Activated CD4-positive, alpha-beta T cell treated with anti-CD3 and anti-CD28 coated beads, Interleukin-2, Interleukin-6, amounts not matched to agents 100 ng/mL and 50 ng/mL, durations not matched to agents 16 hours and 8 hours (primary cell): Measurements from ENCODE around the gene EFL1.
"Not testable (repeated sequence)": the region's sequence is repeated elsewhere in the genome, so short reads cannot be mapped to it uniquely, and the experiment has no call there.

Experiments used
- DNase-seq: peaks from one replicate; pipeline ENCODE4 v3.0.0-alpha.2; 2020

Gene EFL1

GRCh38 chr15:82275410-82275809, 12.9 kb upstream of the EFL1 start:
- no peak for DNase-seq

DNA sequence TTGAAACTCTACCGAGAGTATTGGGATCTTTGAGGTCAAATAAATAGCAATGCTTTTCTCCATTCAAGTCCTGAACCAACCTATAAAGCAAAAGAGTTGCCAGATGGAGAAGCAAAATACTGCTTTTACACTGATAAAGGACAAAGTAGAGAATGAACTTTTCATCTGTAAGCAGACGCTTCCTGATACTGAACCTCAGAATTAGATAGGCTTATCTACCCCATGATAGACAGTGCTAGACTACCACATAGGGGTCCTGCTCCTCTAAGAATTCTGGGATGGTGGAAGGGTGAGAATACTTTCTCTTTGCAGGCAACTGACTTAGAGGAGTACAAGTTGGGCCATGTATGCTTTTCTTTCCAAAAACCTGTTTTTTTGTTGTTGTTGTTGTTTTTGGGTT, 9.6 kb upstream of the EFL1 start:
- DNase-seq: no peak

- DNase-seq: not testable (repeated sequence)
These were observed 5.9 kb upstream of the EFL1 start for GRCh38 chr15:82268454-82268853.

DNA sequence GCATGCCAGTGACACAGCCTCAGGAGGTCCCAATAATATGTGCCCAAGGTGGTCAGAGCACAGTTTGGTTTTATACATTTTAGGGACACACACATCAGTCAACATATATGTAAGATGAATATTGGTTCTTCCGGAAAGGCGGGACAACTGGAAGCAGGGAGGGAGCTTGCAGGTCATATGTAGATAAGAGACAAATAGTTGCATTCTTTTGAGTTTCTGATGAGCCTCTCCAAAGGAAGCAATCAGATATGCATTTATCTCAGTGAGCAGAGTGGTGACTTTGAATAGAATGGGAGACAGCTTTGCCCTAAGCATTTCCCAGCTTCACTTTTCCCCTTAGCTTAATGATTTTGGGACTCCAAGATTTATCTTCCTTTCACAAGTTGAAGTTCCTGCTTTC, 4.6 kb upstream of the EFL1 start:
- not testable (repeated sequence) for DNase-seq

- no peak for DNase-seq
These were observed 816 bp upstream of the EFL1 start for GRCh38 chr15:82263350-82263749.

- DNase-seq: peak; percentile 63
These were observed 740 bp downstream of the EFL1 start for GRCh38 chr15:82261566-82262421.

DNA sequence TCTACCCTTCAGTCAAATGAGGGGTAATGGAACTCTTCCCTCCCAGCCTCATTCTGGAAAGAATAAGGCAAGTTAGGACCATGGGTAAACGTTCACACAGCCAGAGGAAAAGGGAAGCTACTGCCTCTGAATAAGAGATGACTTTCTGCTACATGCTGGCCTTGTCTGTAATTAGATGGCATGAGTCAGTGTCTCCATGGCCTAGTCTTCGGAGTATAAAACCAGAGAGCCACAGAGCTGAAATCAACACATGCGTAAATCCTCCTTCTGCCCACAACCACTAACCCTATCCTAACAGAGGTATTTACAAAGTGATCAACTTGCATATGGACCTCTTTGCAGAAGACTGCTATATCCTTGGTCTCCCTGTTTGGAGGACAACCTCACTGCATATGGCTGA, 14.3 kb downstream of the EFL1 start:
- not testable (repeated sequence) for DNase-seq

- DNase-seq: not testable (repeated sequence)
These were observed 16.6 kb downstream of the EFL1 start for GRCh38 chr15:82245956-82246355.

- not testable (repeated sequence) for DNase-seq
These were observed 18.9 kb downstream of the EFL1 start for GRCh38 chr15:82243644-82244043.

DNA sequence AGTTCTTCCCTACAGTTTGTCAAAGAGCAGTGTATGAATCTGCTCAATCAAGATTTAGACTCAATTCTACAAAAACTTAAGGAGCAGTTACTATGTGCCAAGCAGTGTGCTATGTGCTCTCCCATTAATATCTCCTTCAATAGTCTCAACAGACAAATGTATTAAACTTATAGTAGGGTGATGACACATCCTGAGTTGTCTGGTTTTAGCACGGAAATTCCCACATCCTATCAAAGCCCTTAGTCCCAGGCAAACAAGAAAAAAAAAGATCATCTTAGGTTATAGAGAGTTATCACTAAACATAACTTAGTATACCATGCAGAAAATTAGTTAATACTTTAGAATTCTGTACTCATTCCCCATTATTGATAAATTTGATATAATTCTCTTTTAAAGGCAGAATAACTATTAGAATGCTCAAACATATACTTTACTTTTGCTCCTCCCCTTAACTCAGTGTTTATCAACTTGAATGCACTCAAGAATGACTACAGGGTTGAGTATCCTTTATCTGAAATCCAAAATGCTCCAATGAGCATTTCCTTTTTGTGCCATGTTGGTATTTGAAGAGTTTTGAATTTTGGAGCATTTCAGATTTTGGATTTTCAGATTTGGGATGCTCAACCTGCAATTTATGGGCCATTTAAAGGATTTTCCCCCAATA, 20.6 kb downstream of the EFL1 start:
- DNase-seq: not testable (repeated sequence)

DNA sequence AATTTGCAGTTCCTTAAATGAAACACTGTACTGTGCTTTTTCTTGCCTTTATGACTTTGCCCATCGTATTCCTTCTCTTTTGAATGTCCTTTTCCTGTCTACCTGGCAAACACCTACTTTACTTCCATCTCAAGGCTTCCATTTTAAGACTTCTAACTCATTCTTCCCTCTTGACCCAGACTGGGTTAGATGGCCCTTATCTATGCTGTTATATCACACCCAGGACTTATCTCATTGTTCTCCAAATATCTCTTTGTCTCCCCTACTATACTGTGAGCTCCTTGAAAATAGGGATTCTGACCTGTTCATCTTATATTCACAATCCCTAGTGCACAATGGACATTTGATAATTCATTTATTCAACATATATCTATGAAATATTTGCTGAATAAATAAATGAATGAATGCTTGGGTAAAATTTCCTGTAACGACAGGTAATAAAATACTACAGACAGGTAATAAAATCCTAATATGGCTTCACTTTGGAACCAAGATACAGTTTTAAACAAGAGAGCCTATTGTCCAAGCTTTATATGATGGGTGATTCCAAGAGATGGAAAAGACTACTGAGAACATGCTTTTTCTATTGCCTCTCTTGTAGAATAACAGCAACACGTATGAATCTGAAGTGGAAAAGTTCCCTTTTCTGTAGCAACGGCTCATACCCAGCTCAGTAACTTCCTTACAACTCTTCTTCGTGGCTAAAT, 22.7 kb downstream of the EFL1 start:
- DNase-seq: no peak

GRCh38 chr15:82237944-82238534, 24.5 kb downstream of the EFL1 start:
- not testable (repeated sequence) for DNase-seq

DNA sequence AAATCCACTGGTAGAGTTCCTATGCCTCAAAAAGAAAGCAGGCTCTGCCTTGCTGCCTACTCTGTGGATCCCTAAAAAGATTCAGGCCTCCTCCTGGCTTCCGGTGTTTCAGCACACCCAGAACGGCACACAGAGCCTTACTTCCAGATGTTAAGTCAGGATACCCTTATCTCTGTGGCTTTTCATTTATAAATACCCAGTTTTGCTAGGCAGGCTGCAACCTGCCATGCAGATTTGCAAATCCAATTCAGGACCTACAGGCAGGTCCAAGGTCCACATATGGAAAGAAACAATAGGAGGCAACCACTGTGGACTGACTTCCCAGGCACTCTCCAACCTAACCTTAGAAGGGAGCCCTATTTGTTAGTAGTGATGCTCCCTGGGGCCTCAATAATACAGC, 30.7 kb downstream of the EFL1 start:
- DNase-seq: no peak

DNA sequence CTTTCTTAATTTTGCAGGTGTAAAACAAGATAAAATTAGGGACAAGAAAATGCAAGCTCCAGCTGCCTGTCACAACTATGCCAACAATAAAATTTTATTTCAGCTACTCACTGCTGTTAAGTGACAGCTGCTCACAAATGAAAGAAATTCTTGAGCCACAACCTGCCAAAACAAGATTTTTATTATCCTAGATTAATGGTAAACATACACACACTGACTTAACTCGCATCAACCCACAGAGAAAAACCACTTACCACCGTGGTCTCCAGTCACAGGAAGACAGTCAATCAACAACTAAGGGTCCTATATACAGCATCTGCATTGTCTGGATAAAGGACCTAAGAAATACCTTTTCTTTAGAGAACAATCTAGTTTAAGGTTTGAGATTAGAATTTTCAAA, 31.3 kb downstream of the EFL1 start:
- no peak for DNase-seq

DNA sequence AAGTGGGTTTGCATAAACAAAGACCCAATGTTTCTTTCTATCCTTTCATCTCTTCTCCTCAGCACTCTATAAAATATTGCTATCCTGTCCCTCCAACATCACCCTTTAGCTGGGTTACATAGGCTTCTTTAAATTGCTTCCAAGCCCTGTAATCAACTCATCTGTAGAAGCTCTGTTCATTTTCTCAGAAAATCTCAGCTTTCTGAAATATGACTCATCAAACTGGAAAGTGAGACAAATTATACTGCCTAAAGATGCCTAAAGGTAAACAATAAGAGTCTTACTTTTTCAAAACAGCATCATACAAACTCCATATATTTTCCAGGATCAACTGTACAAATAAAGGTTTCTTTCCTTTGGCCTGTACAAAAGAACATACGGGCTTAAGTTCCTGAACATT, 33.8 kb downstream of the EFL1 start:
- DNase-seq: peak; percentile 26

GRCh38 chr15:82221535-82221934, 41.0 kb downstream of the EFL1 start:
- DNase-seq: not testable (repeated sequence)

DNA sequence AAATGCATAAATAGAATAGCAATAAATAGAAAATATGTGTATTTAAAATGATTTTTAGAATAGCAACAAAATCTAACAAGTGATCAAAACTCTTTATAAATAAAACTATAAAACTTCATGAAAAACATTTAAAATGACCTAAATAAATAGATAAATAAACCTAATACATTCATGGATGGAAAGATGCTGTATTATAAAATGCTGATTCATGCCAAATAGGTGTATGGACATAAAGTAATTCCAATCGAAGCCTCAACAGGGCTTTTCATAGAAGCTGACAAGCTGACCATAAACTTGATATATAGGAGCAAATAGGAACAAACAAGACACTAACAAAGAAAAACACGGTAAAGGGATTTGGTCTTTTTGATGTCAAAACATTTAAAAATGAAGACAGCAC, 46.4 kb downstream of the EFL1 start:
- not testable (repeated sequence) for DNase-seq

DNA sequence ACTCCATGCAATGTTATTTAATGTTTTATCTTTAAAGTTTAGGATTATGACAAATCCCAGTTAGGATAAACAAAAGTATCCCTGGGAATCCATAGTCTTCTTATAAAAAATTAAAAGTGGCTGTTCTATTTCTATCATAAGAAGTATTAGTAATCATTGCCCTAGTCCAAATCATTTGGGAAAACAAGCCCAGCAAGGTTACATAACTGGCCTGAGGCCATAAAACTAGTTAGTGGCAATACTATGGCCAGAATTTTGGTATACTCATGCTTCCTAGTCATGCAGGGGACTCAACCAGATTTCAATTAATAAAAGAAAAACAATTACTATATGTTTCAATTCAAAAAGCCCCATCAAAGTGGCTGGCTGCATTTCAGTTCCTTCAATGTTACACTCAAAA, 50.3 kb downstream of the EFL1 start:
- not testable (repeated sequence) for DNase-seq

- not testable (repeated sequence) for DNase-seq
These were observed 52.4 kb downstream of the EFL1 start for GRCh38 chr15:82210066-82210597.

DNA sequence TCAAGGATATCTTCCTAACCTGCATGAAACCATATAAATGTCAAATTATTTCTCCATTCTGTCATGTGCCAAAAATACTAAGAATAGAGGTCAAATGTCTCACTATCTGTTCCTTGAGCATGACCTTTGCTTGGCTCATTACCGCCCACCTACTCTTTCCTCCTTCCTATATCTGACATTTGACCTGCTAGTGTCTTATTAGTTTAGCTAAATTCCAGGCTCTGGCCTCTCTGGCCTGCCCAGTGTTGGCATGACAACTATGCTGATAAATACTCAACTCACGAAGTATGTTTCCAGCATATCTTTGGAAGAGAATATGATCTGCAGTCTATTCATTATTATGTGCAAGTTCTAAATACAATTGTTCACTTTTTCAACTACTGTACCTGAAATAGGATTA, 58.0 kb downstream of the EFL1 start:
- not testable (repeated sequence) for DNase-seq

DNA sequence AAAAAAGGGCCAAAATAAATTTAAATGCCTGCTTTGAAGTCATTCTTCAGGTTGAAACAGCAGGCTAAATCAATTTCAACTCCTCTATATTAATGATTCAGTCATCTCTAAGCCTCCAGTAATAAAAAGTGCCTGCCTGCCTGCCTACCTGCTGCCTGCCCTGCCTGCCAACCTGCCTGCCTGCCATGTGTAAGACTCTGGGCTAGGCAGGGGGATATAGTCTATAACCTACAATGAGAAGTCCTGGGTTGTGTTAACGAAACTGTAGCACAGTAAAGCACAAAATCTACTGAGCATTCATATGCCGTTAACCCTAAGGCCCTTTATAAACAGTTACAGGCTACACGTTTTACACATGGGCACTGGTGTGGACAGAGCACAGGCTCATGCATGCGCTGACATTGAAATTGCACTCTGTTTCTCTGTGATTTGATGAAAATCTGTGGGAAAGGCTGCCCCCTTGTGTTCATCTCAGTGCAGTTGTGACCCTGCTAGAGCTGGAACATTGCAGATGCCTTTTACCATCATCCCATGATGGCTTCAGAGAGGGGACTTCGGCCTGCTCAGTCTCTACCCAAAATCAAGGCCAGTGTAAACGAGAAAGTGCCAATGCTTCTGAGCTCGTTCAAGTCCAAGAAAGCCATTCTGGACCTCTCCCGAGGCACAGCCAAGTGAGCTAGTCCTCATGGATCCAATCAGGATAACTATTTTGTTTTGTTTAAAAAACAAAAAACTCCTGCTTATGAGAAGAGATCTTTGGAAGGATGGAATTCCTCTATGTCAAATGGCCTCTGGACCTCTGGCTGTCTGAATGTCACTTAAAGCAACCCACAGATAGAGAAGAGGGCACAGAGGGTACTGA, 64.6 kb downstream of the EFL1 start:
- DNase-seq: peak; percentile 73

GRCh38 chr15:82196353-82196752, 66.2 kb downstream of the EFL1 start:
- no peak for DNase-seq
